Effector memory CD4-positive, alpha-beta T cell (primary cell): ENCODE measurements around the gene CISD3.

Experiments
- DNase-seq, 3 donors: peaks; one replicate each; pipeline ENCODE4 v3.0.0-alpha.2; 2020
- H3K27ac ChIP-seq: 2 replicates; pipeline ENCODE4 v1.7.0; 2013; ENCODE audit warnings: mild to moderate bottlenecking, low read length, moderate library complexity; ENCODE audit not compliant: insufficient read depth, poor library complexity, severe bottlenecking
- H3K27me3 ChIP-seq: replicated peaks from 2 replicates; pipeline ENCODE4 v1.7.0; 2013; ENCODE audit warnings: mild to moderate bottlenecking, low read length; ENCODE audit not compliant: insufficient read depth, control insufficient read depth, poor library complexity, severe bottlenecking
- H3K36me3 ChIP-seq: 2 replicates; pipeline ENCODE4 v1.7.0; 2013; ENCODE audit warnings: mild to moderate bottlenecking, low read length, moderate library complexity; ENCODE audit not compliant: control insufficient read depth, insufficient read depth
- H3K4me1 ChIP-seq: 2 replicates; pipeline ENCODE4 v1.7.0; 2013; ENCODE audit warnings: low read length, mild to moderate bottlenecking; ENCODE audit not compliant: control insufficient read depth, insufficient read depth, poor library complexity, severe bottlenecking
- H3K4me3 ChIP-seq: 2 replicates; pipeline ENCODE4 v1.7.0; 2013; ENCODE audit warnings: low read length, low read depth, mild to moderate bottlenecking; ENCODE audit not compliant: insufficient read depth, poor library complexity, severe bottlenecking
- H3K9me3 ChIP-seq: 2 replicates; pipeline ENCODE4 v1.7.0; 2013; ENCODE audit warnings: mild to moderate bottlenecking, low read length, moderate library complexity; ENCODE audit not compliant: control insufficient read depth
- total RNA-seq, 3 donors: gene quantifications; one replicate each; lab custom pipeline; 2026; lab: John Stamatoyannopoulos, UW

Gene CISD3
- total RNA-seq = 6.4 to 11.4 (median 8.6) reads per million in 3 donors

DNA sequence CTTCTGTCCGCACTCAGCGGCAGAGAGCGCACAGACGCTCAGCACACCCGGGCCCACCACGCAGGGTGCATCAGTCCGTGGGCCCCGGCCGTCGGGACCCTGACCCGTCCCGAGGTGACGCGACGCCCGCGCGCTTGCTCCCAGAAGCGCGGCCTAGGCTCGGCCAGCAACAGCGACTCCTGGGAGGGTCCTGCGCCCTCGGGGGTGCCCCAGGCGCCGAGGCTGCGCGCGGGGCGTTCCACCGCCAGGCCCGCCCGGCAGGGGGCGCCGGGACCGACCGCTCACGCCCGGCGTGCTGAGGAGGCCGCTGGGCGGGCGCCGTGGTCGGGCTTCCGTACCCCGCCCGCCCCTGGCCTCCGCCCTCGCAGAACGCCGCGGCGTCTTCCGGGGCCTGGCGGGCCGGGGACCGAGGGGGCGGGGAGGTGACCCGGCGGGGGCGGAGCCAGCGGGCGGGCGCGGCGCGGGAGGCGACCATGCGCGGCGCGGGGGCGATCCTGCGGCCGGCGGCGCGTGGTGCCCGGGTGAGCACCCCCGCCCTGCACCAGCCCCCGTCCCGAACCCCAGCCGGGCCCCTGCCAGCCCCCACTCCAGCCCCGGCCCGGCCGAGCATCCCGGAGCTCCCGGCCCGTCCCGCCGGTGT is at the start of gene CISD3:
Gene CISD3 (plus strand): TSS at position 456 of the 640 bp plus-strand sequence. CDS start 18 bp downstream, at position 474.
- Histone ChIP-seq H3K9me3 (no peaks in the 10 kb centered on the region), H3K27ac (peak within 1 kb of the TSS; percentile 67), H3K4me1 (peaks cover 52% of the 10 kb centered on the region), H3K4me3 (peak within 1 kb of the TSS; percentile 60), H3K27me3 (no peaks in the 10 kb centered on the region), H3K36me3 (peaks cover 5% of the 10 kb centered on the region)
- peak; percentile 73 to 80 (median 80) for DNase-seq

DNA sequence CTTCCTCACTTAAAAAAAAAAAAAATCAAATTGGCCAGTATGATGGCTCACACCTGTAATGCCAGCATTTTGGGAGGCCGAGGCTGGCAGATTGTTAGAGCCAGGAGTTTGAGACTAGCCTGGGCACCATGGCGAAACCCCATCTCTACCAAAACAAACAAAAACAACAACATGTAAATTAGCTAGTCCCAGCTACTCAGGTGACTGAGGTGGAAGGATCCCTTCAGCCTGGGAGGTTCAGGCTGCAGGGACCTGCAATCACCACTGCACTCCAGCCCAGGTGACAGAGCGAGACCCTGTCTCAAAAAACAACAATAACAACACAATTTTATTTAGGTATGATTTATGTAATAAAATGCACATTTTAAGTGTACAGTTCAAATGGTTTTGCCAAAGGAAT is 49.0 kb upstream of the CISD3 start:
- no peaks in the 10 kb centered on the region for H3K9me3 ChIP-seq
- no peak for DNase-seq
- H3K27ac ChIP-seq = no peak overlapping the region
- no peaks in the 10 kb centered on the region for H3K36me3 ChIP-seq
- no peaks in the 10 kb centered on the region for H3K27me3 ChIP-seq
- no peak overlapping the region for H3K4me3 ChIP-seq
- no peaks in the 10 kb centered on the region for H3K4me1 ChIP-seq

DNA sequence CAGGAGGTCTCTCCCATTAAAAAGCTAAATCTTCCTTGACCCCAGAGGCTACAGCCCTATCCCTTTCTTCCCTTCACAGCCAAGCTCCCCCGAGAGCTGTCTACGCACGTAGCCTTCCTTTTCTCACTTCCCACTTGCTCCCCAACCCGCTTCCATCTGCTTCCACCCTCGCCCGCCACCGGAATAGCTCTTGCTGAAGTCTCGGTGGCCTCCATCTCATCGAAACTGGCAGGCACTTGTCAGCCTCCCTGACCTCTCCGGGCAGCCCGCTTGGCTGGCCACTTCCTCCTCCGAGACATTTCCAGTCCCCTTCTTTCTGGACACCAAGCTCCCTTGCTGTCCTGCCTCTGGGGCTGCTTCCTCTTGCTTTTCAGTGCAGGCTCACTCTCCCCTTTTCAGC is 44.6 kb upstream of the CISD3 start:
- Histone ChIP-seq H3K36me3 (no peaks in the 10 kb centered on the region), H3K4me3 (no peak overlapping the region), H3K27me3 (no peaks in the 10 kb centered on the region), H3K9me3 (no peaks in the 10 kb centered on the region), H3K4me1 (no peaks in the 10 kb centered on the region), H3K27ac (no peak overlapping the region)
- no peak for DNase-seq

DNA sequence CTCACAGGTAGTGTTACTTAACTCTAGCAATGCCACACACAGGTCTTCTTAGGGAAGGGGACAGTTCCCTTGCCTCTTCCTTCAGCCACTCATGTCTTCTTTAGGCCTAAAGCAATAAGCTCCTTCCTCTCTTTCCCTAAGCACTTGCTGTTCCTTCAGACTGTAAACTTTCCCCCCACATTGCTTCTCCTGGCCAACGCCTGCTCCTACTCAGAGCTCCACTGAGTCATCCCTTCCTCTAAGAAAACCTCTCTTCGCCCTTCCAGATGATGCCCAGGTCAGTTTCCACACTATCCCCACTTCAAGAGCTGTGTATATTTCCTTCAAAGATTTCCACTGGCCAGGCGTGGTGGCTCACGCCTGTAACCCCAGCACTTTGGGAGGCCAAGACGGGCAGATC is 42.9 kb upstream of the CISD3 start:
- Histone ChIP-seq H3K27me3 (no peaks in the 10 kb centered on the region), H3K36me3 (no peaks in the 10 kb centered on the region), H3K4me3 (no peak overlapping the region), H3K27ac (no peak overlapping the region), H3K9me3 (no peaks in the 10 kb centered on the region), H3K4me1 (no peaks in the 10 kb centered on the region)
- no peak for DNase-seq

DNA sequence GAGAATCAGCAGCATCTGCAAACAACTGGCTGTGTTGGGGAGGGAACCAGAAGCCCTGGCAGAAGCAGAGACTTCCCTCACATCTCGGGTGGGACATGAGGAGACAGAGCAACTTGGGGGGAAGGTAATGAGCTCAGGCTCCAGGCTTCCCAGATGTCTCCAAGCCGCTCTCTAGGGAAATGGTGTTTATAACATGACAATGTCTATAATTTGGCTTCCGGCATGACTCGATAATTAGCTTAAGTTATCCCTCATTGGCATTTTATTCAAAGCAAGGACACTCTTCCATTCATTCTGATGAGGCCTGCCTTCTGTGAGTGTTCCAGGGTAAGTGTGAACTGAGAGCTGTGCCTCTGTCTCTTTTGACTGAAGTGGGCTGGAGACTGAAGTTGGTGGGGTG is 39.8 kb upstream of the CISD3 start:
- Histone ChIP-seq H3K4me3 (no peak overlapping the region), H3K9me3 (no peaks in the 10 kb centered on the region), H3K36me3 (no peaks in the 10 kb centered on the region), H3K4me1 (no peaks in the 10 kb centered on the region), H3K27ac (no peak overlapping the region), H3K27me3 (no peaks in the 10 kb centered on the region)
- no peak for DNase-seq

DNA sequence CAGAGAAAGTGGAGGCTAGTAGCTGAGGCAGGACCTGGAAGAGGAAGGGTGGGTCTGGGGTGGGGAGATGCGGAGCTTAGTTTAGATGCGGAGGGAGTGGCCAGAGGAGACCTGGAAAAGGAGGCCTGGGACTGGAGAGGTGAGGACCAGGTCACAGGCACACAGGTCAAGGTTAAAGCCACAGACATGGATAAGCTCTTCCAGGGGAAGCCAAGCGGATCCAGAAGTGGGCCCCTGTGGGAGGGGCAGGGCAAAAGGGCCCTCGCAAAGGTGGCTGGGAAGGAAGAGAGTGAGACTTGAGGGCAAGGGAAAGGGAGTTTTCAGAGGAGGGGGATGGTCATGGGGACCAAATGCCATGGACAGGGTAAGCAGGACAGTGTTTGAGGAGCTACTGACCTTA is 39.0 kb upstream of the CISD3 start:
- Histone ChIP-seq H3K27me3 (no peaks in the 10 kb centered on the region), H3K4me3 (no peak overlapping the region), H3K36me3 (no peaks in the 10 kb centered on the region), H3K4me1 (no peaks in the 10 kb centered on the region), H3K27ac (no peak overlapping the region), H3K9me3 (no peaks in the 10 kb centered on the region)
- no peak for DNase-seq

- H3K4me1 ChIP-seq = no peaks in the 10 kb centered on the region
- no peak overlapping the region for H3K27ac ChIP-seq
- DNase-seq = no peak
- H3K27me3 ChIP-seq = no peaks in the 10 kb centered on the region
- H3K36me3 ChIP-seq = no peaks in the 10 kb centered on the region
- no peak overlapping the region for H3K4me3 ChIP-seq
- H3K9me3 ChIP-seq = no peaks in the 10 kb centered on the region
These were observed 36.3 kb upstream of the CISD3 start for GRCh38 chr17:38693700-38694329.

- no peaks in the 10 kb centered on the region for H3K36me3 ChIP-seq
- H3K27ac ChIP-seq = no peak overlapping the region
- no peak for DNase-seq
- H3K4me1 ChIP-seq = peaks cover 10% of the 10 kb centered on the region
- no peaks in the 10 kb centered on the region for H3K27me3 ChIP-seq
- H3K9me3 ChIP-seq = no peaks in the 10 kb centered on the region
- no peak overlapping the region for H3K4me3 ChIP-seq
These were observed 32.9 kb upstream of the CISD3 start for GRCh38 chr17:38697061-38697820.

DNA sequence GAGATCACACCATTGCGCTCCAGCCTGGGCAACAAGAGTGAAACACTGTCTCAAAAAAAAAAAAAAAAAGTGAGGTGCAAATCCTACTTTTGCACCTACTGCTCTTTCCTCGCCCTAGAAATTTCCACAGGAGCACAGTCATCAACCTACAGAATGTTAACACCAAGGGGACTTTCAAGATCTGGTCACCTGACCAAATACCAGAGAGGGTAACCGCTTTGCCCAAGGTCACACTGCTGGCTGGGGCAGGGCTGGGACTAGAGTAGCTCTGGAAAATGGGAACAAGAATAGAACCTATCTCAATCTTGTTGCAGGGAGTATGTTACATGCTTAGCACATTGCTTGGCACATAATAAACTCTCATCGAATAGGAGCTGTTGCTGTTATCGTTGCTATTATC is 31.4 kb upstream of the CISD3 start:
- Histone ChIP-seq H3K27me3 (no peaks in the 10 kb centered on the region), H3K4me1 (peaks cover 17% of the 10 kb centered on the region), H3K4me3 (no peak overlapping the region), H3K36me3 (no peaks in the 10 kb centered on the region), H3K27ac (no peak overlapping the region), H3K9me3 (no peaks in the 10 kb centered on the region)
- DNase-seq = no peak
